COLO829 (cell line): ENCODE measurements around the gene OBSCN.

Experiments used
- DNase-seq: peaks from one replicate; pipeline ENCODE4 v3.0.0; 2012; ENCODE audit warnings: low spot score

OBSCN gene

GRCh38 chr1:228190778-228191177 lies 17.1 kb upstream of the OBSCN start:
- no peak for DNase-seq

GRCh38 chr1:228194436-228194835 lies 13.4 kb upstream of the OBSCN start:
- DNase-seq: no peak

GRCh38 chr1:228194921-228195812 lies 12.7 kb upstream of the OBSCN start:
- no peak for DNase-seq

- no peak for DNase-seq
Observed at GRCh38 chr1:228197555-228198147, 10.2 kb upstream of the OBSCN start.

GRCh38 chr1:228198977-228199590 lies 8.8 kb upstream of the OBSCN start:
- peak; percentile 50 for DNase-seq

- no peak for DNase-seq
Observed at GRCh38 chr1:228204958-228205357, 2.9 kb upstream of the OBSCN start.

- no peak for DNase-seq
Observed at GRCh38 chr1:228205526-228206436, 2.1 kb upstream of the OBSCN start.

- DNase-seq: no peak
Observed at GRCh38 chr1:228206582-228207351, 1.1 kb upstream of the OBSCN start.

GRCh38 chr1:228207381-228207810 lies 448 bp upstream of the OBSCN start:
- no peak for DNase-seq

- DNase-seq: no peak
Observed at GRCh38 chr1:228208831-228209551, 1.1 kb downstream of the OBSCN start.

GRCh38 chr1:228209657-228210056 lies 1.8 kb downstream of the OBSCN start:
- no peak for DNase-seq

GRCh38 chr1:228210076-228210651 lies 2.3 kb downstream of the OBSCN start:
- no peak for DNase-seq

- no peak for DNase-seq
Observed at GRCh38 chr1:228210712-228211530, 3.1 kb downstream of the OBSCN start.

GRCh38 chr1:228211531-228212414 lies 3.9 kb downstream of the OBSCN start:
- no peak for DNase-seq

- no peak for DNase-seq
Observed at GRCh38 chr1:228212415-228212965, 4.6 kb downstream of the OBSCN start.

GRCh38 chr1:228212966-228213844 lies 5.4 kb downstream of the OBSCN start:
- DNase-seq: peak; percentile 83
